Fibroblast of skin of right quadriceps (primary cell): Measurements from ENCODE around the gene LMNTD1.
"Not testable (repeated sequence)": the region's sequence is repeated elsewhere in the genome, so short reads cannot be mapped to it uniquely, and the experiment has no call there.

Experiments used
- DNase-seq: peaks from one replicate; pipeline ENCODE4 v3.0.0-alpha.2; 2013

The LMNTD1 gene

DNA sequence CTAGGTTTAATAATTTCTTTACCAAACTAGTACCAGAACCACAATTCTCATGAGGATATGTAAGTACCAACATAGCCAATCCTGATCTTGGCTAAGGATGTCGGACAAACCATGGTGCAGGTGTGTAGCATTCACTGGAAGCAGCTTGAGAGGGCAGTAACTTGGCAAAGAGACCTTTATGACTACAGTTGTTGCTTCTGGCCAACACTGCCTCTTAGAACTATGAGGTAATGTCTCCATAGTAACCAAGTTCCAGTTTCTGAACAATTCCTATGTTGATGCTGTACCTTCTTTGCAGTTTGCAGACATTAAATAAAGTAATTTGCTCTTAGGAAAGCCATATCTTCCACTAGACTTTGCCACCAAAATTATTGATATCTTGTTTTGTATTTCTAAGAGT lies at the start of gene LMNTD1:
TSS of gene LMNTD1 (minus strand) at position 186 of the 400 bp plus-strand sequence. CDS start 324 bp downstream, outside the sequence.
- DNase-seq, result peak; percentile 40

DNA sequence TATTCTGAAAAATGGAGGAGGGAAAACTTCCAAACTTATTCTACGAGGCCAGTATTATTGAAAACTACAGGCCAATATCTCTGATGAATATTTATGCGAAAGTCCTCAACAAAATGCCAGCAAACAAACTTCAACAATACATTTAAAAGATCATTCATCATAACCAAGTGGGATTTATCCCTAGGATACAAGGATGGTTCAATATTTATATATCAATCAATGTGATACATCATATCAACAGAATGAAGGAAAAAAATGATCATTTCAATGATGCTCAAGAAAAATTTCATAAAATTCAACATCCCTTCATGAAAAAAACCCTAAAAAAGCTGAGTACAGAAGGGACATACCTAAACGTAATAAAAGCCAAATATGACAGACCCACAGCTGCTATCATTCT lies 45.9 kb upstream of the LMNTD1 start:
- no peak for DNase-seq

GRCh38 chr12:25595496-25595895 lies 42.4 kb upstream of the LMNTD1 start:
- not testable (repeated sequence) for DNase-seq

DNA sequence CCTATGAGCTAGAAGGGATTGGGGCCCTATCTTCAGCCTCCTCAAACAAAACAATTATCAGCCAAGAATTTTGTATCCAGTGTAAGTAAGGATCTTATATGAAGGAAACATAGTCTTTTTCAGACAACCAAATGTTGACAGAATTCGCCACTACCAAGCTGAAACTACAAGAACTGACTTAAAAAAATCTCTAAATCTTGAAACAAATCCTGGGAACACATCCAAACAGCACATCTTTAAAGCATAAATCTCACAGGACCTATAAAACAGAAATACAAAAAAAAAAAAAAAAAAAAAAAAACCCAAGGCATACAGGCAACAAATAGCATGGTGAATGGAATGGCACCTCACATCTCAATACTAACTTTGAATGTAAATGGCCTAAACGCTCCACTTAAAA lies 41.3 kb upstream of the LMNTD1 start:
- DNase-seq, result peak; percentile 17

GRCh38 chr12:25592725-25593495 lies 39.8 kb upstream of the LMNTD1 start:
- no peak for DNase-seq

DNA sequence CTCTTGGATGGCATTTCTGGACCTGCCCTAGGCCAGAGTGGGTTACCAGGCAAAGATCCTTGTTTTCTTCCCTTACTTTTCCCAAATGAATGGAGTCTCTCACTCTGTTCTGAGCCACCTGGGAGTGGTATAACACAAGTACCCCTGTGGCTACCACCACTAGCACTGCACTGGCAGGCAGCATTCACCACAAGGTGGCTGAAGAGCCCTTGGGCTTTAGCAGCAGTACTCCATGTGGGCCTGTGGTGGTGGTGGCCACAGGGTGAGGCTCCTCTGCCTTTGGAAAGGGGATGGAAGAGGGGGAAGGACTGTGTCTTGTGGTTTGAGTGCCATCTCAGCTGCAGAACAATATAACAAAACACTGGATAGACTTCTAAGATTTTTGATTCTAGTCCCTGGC lies 38.1 kb upstream of the LMNTD1 start:
- DNase-seq, result no peak

GRCh38 chr12:25590011-25590721 lies 37.1 kb upstream of the LMNTD1 start:
- no peak for DNase-seq

DNA sequence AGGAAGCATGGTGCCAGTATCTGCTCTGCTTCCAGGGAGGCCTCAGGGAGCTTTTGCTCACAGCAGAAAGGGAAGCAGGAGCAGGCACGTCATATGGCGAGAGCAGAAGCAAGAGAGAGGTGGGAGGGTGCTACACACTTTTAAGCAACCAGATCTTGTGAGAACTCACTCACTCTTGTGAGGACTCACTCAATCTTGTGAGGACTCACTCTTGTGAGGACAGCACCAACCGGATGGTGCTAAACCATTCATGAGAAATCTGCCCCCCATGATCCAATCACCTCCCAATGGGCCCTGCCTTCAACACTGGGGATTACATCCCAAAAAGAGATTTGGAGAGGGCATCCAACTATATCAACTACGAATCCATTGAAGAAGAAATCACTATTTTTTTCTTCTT lies 34.3 kb upstream of the LMNTD1 start:
- DNase-seq, result no peak

DNA sequence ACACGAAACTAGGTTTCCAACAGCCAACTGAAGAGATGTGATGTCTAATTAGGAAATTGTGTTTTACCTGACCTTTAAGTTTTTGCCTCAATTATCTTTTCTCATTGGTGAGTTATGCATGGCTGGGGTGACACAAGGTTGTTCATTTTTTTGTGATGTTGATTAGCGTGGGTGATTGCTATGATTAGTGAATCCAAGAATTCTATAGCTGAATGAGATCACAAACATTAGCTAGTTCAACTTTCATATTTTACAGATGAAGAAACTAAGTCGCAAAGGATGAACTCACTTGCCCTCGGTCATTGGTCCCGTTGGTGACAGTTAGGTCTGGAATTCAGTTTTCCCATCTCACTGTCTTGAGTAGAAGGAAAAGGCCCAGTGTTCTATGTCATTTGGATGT lies 32.6 kb upstream of the LMNTD1 start:
- no peak for DNase-seq

GRCh38 chr12:25585021-25585523 lies 32.0 kb upstream of the LMNTD1 start:
- DNase-seq, result peak; percentile 55

GRCh38 chr12:25584596-25584995 lies 31.5 kb upstream of the LMNTD1 start:
- DNase-seq, result no peak

DNA sequence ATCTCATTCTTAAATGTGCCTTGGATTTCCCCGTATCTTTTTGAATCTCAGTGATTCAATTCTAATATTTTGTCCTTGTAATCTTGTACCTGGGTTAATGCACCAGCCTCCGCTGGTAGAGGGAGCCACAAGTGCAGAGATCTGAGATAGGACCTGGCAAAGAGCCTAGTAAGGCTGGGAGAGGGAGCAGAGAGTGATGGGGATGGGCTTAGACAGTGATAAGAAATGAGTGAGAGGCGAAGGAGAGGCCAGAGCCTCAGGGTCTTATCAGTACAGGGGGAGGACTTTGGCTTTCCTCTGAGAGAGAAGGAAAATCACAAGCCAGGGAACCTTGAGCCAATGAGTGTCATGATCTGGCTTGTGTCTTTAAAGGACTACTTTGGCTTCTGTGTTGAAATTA lies 30.5 kb upstream of the LMNTD1 start:
- DNase-seq, result peak; percentile 14

DNA sequence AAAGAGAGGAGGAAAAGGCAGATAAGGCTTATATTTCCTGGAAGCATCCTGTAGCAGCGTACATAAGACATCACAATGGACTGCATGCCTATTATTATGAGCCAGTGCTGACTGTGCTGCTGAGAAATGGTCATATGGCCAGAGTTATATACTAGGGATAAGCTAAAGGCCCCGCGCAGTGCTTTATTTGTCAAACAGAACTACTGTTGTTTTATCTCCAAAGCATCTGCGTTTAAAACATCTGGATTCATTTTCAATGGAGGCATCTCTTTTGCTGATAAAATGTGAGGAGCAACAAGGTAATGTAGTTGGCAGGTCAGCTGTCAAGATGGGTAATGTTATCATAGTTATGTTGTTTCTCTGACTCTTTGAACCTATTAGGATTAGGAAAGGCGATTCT lies 28.0 kb upstream of the LMNTD1 start:
- DNase-seq, result no peak

DNA sequence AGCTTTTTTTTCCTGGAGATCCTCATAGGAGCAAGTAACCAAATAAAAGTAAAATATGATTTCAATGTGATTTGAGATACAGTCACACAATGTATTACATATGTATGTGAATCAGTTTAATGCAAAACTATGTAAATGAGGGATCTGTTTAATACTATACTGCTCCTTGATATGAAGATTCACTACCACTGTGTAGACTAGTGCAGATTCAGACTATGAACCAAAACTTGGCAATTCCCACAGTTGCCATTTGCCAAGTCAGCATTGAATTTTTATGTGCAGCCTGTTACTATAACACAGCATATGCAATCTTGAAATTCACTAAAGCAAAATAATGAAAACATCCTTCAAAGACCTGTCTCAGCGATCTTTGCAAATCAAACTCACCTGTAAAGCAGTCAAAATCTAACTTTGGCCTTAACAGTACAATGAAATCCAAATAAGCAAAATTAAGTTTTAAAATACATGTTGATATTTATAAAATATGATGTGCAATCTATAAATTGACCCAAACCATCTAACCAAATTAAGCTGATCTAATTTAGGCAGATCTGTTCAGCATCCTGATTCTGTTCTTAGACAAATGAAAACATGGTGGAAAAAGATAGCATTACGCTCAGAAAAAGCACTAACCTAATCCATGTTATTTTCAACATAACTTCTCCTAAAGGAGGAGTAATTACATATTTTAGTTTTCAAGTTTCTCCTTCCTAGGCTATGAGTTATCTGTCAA lies 25.5 kb upstream of the LMNTD1 start:
- DNase-seq, result no peak

GRCh38 chr12:25574761-25575160 lies 21.7 kb upstream of the LMNTD1 start:
- no peak for DNase-seq

DNA sequence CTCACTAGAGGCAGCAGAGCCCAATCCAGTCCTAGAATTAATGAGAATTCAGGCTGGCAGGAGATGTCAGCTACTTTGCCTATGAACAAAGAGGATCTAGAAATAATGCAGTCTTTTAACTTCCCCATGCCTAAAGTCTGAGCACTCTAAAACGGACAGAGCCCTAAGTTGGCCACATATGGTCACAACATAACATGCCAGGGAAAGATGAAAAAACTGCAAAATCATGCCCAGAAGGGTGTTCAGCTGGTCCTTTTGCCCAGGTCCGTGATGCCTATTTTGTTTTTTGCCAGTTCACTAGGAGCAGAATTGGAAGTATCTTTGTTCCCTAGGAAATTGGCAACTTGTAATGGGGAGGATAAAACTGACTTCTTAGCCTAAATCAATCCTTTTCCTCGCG lies 20.3 kb upstream of the LMNTD1 start:
- DNase-seq, result no peak

DNA sequence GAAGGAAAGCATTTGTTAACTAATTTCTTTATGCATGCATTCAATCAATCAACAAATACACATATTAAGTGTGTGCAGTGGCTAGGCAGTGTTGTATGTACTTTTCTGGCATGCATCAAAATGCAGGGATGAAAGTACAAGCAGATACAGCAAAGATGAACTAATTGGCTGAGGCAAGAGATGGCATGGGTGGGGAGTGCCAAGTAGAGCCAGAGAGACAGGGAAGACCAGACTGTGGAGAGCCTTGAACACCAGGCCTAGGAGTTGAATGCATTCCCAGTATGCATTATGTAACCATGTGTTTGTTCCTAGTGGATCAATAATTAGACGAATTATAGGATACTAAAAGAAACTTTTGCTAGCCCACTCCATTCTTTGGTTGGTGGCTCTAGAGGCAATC lies 17.3 kb upstream of the LMNTD1 start:
- no peak for DNase-seq

GRCh38 chr12:25566202-25566949 lies 13.3 kb upstream of the LMNTD1 start:
- no peak for DNase-seq

DNA sequence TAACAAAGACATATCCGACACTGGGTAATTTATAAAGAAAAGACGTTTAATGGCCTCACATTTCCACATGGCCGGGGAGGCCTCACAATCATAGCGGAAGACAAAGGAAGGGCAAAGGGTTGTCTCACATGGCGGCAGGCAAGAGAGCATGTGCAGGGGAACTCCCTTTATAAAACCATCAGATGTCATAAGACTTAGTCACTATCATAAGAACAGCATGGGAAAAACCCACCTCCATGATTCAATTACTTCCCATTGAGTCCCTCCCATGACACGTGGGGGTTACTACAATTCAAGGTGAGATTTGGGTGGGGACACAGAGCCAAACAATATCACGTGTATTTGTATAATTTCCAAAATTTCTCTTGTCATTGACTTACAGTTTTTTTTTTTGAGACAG lies 5.5 kb upstream of the LMNTD1 start:
- peak; percentile 7 for DNase-seq

GRCh38 chr12:25557830-25558436 lies 4.8 kb upstream of the LMNTD1 start:
- DNase-seq, result peak; percentile 53

- no peak for DNase-seq
These were observed 3.1 kb upstream of the LMNTD1 start for GRCh38 chr12:25556153-25556552.

DNA sequence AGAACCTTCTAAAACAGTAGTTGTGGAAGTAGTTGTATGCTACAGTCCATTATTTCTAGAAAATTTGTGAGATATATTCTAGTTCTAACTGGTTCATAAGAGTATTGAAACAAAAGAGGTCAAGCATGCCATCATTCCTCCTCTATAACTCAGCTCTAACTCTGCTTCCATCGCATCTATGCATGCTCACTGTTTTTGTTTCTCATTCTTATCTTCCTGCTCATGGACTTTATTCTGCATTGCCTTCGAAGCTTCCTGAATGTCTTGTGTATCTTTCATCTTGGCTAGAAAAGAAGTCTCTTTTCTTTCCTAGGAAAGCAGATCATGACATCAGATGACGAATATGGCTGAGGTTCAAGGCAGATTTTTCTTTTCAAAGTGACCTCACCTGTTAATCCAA lies 402 bp downstream of the LMNTD1 start:
- DNase-seq, result peak; percentile 47
